ENCODE results near the gene MFN2.
"Not testable (repeated sequence)": the region's sequence is repeated elsewhere in the genome, so short reads cannot be mapped to it uniquely, and the experiment has no call there.

Gene MFN2

GRCh38 chr1:11979851-11980675, at the start of gene MFN2:
Gene MFN2, plus strand, starts transcription at chr1:11980444. Its CDS starts 8,725 bp downstream, at chr1:11989169.
- DNase-seq (ENCODE audit: low read depth): peak; percentile 92

GRCh38 chr1:11930571-11931445, 49.4 kb upstream of the MFN2 start:
- no peak for DNase-seq (ENCODE audit: low read depth)

- DNase-seq (ENCODE audit: low read depth): no peak
Measured at GRCh38 chr1:11931845-11932244, 48.4 kb upstream of the MFN2 start.

- peak; percentile 84 for DNase-seq (ENCODE audit: low read depth)
Measured at GRCh38 chr1:11934302-11935056, 45.8 kb upstream of the MFN2 start, which contains the start of gene PLOD1. Gene PLOD1, plus strand, starts transcription at chr1:11934717. Its CDS starts 63 bp downstream, at chr1:11934780.

GRCh38 chr1:11935057-11935412, 45.2 kb upstream of the MFN2 start:
- DNase-seq (ENCODE audit: low read depth): no peak

GRCh38 chr1:11935733-11936132, 44.5 kb upstream of the MFN2 start:
- not testable (repeated sequence) for DNase-seq (ENCODE audit: low read depth)

- DNase-seq (ENCODE audit: low read depth): no peak
Measured at GRCh38 chr1:11938722-11939526, 41.3 kb upstream of the MFN2 start.

GRCh38 chr1:11939794-11940193, 40.5 kb upstream of the MFN2 start:
- not testable (repeated sequence) for DNase-seq (ENCODE audit: low read depth)

GRCh38 chr1:11940260-11940921, 39.9 kb upstream of the MFN2 start:
- DNase-seq (ENCODE audit: low read depth): no peak

GRCh38 chr1:11942280-11942679, 38.0 kb upstream of the MFN2 start:
- no peak for DNase-seq (ENCODE audit: low read depth)

- DNase-seq (ENCODE audit: low read depth): no peak
Measured at GRCh38 chr1:11943619-11944018, 36.6 kb upstream of the MFN2 start.

- DNase-seq (ENCODE audit: low read depth): no peak
Measured at GRCh38 chr1:11944358-11944931, 35.8 kb upstream of the MFN2 start.

- no peak for DNase-seq (ENCODE audit: low read depth)
Measured at GRCh38 chr1:11946647-11947046, 33.6 kb upstream of the MFN2 start.

- DNase-seq (ENCODE audit: low read depth): no peak
Measured at GRCh38 chr1:11948822-11949458, 31.3 kb upstream of the MFN2 start.

- DNase-seq (ENCODE audit: low read depth): no peak
Measured at GRCh38 chr1:11951901-11952300, 28.3 kb upstream of the MFN2 start.

- no peak for DNase-seq (ENCODE audit: low read depth)
Measured at GRCh38 chr1:11952455-11953109, 27.7 kb upstream of the MFN2 start.

- DNase-seq (ENCODE audit: low read depth): no peak
Measured at GRCh38 chr1:11955221-11955620, 25.0 kb upstream of the MFN2 start.

- no peak for DNase-seq (ENCODE audit: low read depth)
Measured at GRCh38 chr1:11957398-11957797, 22.8 kb upstream of the MFN2 start.

- no peak for DNase-seq (ENCODE audit: low read depth)
Measured at GRCh38 chr1:11957897-11958296, 22.3 kb upstream of the MFN2 start.
